Neural cell (in vitro differentiated cells): ENCODE data around the gene CDIP1. TPM values are rescaled to one million over a fixed set of nuclear protein-coding genes. Genes with fewer than 3 reads are reported as not detected.

Source experiments
- H2AFZ ChIP-seq: fragments of 200-600, 300-800 bp; sonication (generic), shearing (Covaris generic); 2 replicates; pipeline ENCODE4 v1.6.0; 2014; ENCODE audit warnings: low read depth, mild to moderate bottlenecking, antibody characterized with exemption, low read length, moderate library complexity
- H3F3A ChIP-seq: fragments of 200-600 bp; shearing (Covaris generic); 2 replicates; pipeline ENCODE4 v1.6.1; 2016; ENCODE audit warnings: mild to moderate bottlenecking, moderate library complexity, mixed read lengths, antibody characterized with exemption, low read length; ENCODE audit not compliant: insufficient read depth, poor library complexity, severe bottlenecking
- H3K27ac ChIP-seq: fragments of 200-600, 300-800 bp; sonication (generic), shearing (Covaris generic); 2 replicates; pipeline ENCODE4 v1.5.1; 2014; ENCODE audit warnings: mild to moderate bottlenecking, low read length, moderate library complexity
- H3K27me3 ChIP-seq: fragments of 300-800, 200-600 bp; sonication (generic), shearing (Covaris generic); 2 replicates; pipeline ENCODE4 v1.6.0; 2014; ENCODE audit warnings: mild to moderate bottlenecking, low read depth, low read length, moderate library complexity; ENCODE audit not compliant: insufficient read depth
- H3K36me3 ChIP-seq: fragments of 300-800, 200-600 bp; sonication (generic), shearing (Covaris generic); 2 replicates; pipeline ENCODE4 v1.5.1; 2014; ENCODE audit warnings: mild to moderate bottlenecking, antibody characterized with exemption, low read length, moderate library complexity; ENCODE audit not compliant: insufficient read depth
- H3K4me2 ChIP-seq: fragments of 300-800, 200-600 bp; sonication (generic), shearing (Covaris generic); 2 replicates; pipeline ENCODE4 v1.6.0; 2014; ENCODE audit warnings: mild to moderate bottlenecking, low read length
- H3K4me3 ChIP-seq: fragments of 300-800, 200-600 bp; sonication (generic), shearing (Covaris generic); 2 replicates; pipeline ENCODE4 v1.5.1; 2014; ENCODE audit warnings: mild to moderate bottlenecking, low read length, moderate library complexity
- H3K79me2 ChIP-seq: fragments of 200-600 bp; shearing (Covaris generic); replicated peaks from 2 replicates; pipeline ENCODE4 v1.6.0; 2014; ENCODE audit warnings: mild to moderate bottlenecking, low read length, moderate library complexity; ENCODE audit not compliant: insufficient read depth
- H3K9ac ChIP-seq: fragments of 300-800, 200-600 bp; sonication (generic), shearing (Covaris generic); 2 replicates; pipeline ENCODE4 v1.6.1; 2016; ENCODE audit warnings: mild to moderate bottlenecking, low read length, mixed read lengths
- H3K9me2 ChIP-seq: fragments of 200-600 bp; shearing (Covaris generic); 2 replicates; pipeline ENCODE4 v1.6.1; 2016; ENCODE audit warnings: mild to moderate bottlenecking, low read length, mixed read lengths; ENCODE audit not compliant: insufficient read depth
- H3K9me3 ChIP-seq: fragments of 200-600, 300-800 bp; sonication (generic), shearing (Covaris generic); 2 replicates; pipeline ENCODE4 v1.6.1; 2016; ENCODE audit warnings: mild to moderate bottlenecking, mixed run types, low read length, moderate library complexity, mixed read lengths
- H4K20me1 ChIP-seq: fragments of 200-600 bp; shearing (Covaris generic); 2 replicates; pipeline ENCODE4 v1.6.1; 2016; ENCODE audit warnings: mild to moderate bottlenecking, mixed run types; ENCODE audit not compliant: insufficient read depth
- CTCF ChIP-seq: fragments of 450-650 bp; IDR thresholded peaks from 2 replicates; pipeline ENCODE4 v1.5.1; 2014; ENCODE audit warnings: antibody characterized with exemption, mild to moderate bottlenecking, moderate library complexity; ENCODE audit not compliant: poor library complexity, severe bottlenecking
- EP300 ChIP-seq: fragments of 450-650 bp; conservative IDR thresholded peaks from 2 replicates; pipeline ENCODE4 v1.6.1; 2014; ENCODE audit warnings: antibody characterized with exemption, mild to moderate bottlenecking, moderate library complexity; ENCODE audit not compliant: poor library complexity, severe bottlenecking
- EZH2 ChIP-seq: fragments of 200-600, 300-800 bp; shearing (Covaris generic), sonication (generic); IDR thresholded peaks from 2 replicates; pipeline ENCODE4 v1.6.1; 2014; ENCODE audit warnings: antibody characterized with exemption, low read length, borderline replicate concordance, mild to moderate bottlenecking; ENCODE audit not compliant: insufficient read depth, poor library complexity, severe bottlenecking
- MXI1 ChIP-seq: fragments of 450-650 bp; conservative IDR thresholded peaks from 2 replicates; pipeline ENCODE4 v1.6.1; 2014; ENCODE audit warnings: antibody characterized with exemption, mild to moderate bottlenecking; ENCODE audit not compliant: poor library complexity, severe bottlenecking
- RAD21 ChIP-seq: fragments of 450-650 bp; conservative IDR thresholded peaks from 2 replicates; pipeline ENCODE4 v1.6.1; 2014; ENCODE audit warnings: antibody characterized with exemption, mild to moderate bottlenecking, moderate library complexity
- REST ChIP-seq: IDR thresholded peaks from 2 replicates; pipeline ENCODE4 v1.6.1; 2012; ENCODE audit warnings: borderline replicate concordance
- SMC3 ChIP-seq: fragments of 450-650 bp; conservative IDR thresholded peaks from 2 replicates; pipeline ENCODE4 v1.6.1; 2014; ENCODE audit warnings: antibody characterized with exemption, mild to moderate bottlenecking, moderate library complexity; ENCODE audit not compliant: poor library complexity
- TAF1 ChIP-seq: IDR thresholded peaks from 2 replicates; pipeline ENCODE4 v1.6.1; 2012; ENCODE audit warnings: low read depth
- polyA plus RNA-seq: library from polyadenylated mRNA; depleted of rRNA; stranded (reverse); fragments of >200 nt; gene quantifications from 2 replicates; pipeline ENCODE4 v1.2.3, GENCODE V29; 2014

The CDIP1 gene
- polyA plus RNA-seq, 1 donor from 2014 or later: 16.4 TPM

GRCh38 chr16:4509420-4509819 lies 29.2 kb downstream of the CDIP1 start:
- no peaks in the 10 kb centered on the region for H3K79me2 ChIP-seq
- no peak overlapping the region for H3K9ac ChIP-seq
- H2AFZ ChIP-seq: no peak overlapping the region
- H3K4me3 ChIP-seq: no peak overlapping the region
- no peaks in the 10 kb centered on the region for H4K20me1 ChIP-seq
- H3K36me3 ChIP-seq: no peaks in the 10 kb centered on the region
- H3K4me2 ChIP-seq: no peak overlapping the region
- no peak for TF ChIP-seq TAF1
- no peak for TF ChIP-seq CTCF
- no peaks in the 10 kb centered on the region for H3K9me3 ChIP-seq
- H3K9me2 ChIP-seq: no peaks in the 10 kb centered on the region
- no peak overlapping the region for H3K27ac ChIP-seq
- no peaks in the 10 kb centered on the region for H3K27me3 ChIP-seq
- H3F3A ChIP-seq: no peaks in the 10 kb centered on the region

- no peaks in the 10 kb centered on the region for H3K79me2 ChIP-seq
- no peak overlapping the region for H2AFZ ChIP-seq
- H3K9me2 ChIP-seq: no peaks in the 10 kb centered on the region
- TF ChIP-seq TAF1 (no peak), MXI1 (no peak), EP300 (no peak), EZH2 (no peak), RAD21 (no peak), CTCF (no peak), REST (no peak), SMC3 (no peak)
- H3K9ac ChIP-seq: no peak overlapping the region
- H3K27ac ChIP-seq: no peak overlapping the region
- H3K27me3 ChIP-seq: no peaks in the 10 kb centered on the region
- H4K20me1 ChIP-seq: no peaks in the 10 kb centered on the region
- H3F3A ChIP-seq: no peaks in the 10 kb centered on the region
- H3K4me2 ChIP-seq: no peak overlapping the region
- no peak overlapping the region for H3K4me3 ChIP-seq
- no peaks in the 10 kb centered on the region for H3K36me3 ChIP-seq
- no peaks in the 10 kb centered on the region for H3K9me3 ChIP-seq
These were observed 29.8 kb downstream of the CDIP1 start for GRCh38 chr16:4508806-4509205.
